GM23338 (cell line): Measurements from ENCODE around the gene YPEL5. TPM values are rescaled to one million over a fixed set of nuclear protein-coding genes. Genes with fewer than 3 reads are reported as not detected.

ENCODE experiments used
- ATAC-seq: fragments of 200-7000 bp; cut with Tn5 transposase; 3 replicates; pipeline ENCODE4 v1.9.1; 2020
- DNase-seq: peaks from one replicate; pipeline ENCODE4 v3.0.0-alpha.2; 2015; ENCODE audit warnings: low spot score
- H2AFZ ChIP-seq: fragments of 200-600 bp; sonication (generic); 2 replicates; pipeline ENCODE4 v1.8.0; 2016; ENCODE audit warnings: antibody characterized with exemption, mild to moderate bottlenecking, moderate library complexity
- H3F3A ChIP-seq: fragments of 200-600 bp; sonication (generic); replicated peaks from 2 replicates; pipeline ENCODE4 v1.8.0; 2017; ENCODE audit warnings: antibody characterized with exemption, mixed run types, low read depth
- H3K27ac ChIP-seq: fragments of 200-600 bp; sonication (generic); 2 replicates; pipeline ENCODE4 v1.6.1; 2016; ENCODE audit warnings: low read depth
- H3K27me3 ChIP-seq: fragments of 200-600 bp; sonication (generic); 2 replicates; pipeline ENCODE4 v1.8.0; 2016; ENCODE audit warnings: mild to moderate bottlenecking, mixed run types, moderate library complexity; ENCODE audit not compliant: insufficient read depth
- H3K36me3 ChIP-seq: fragments of 200-600 bp; sonication (generic); 2 replicates; pipeline ENCODE4 v1.8.0; 2016; ENCODE audit warnings: mild to moderate bottlenecking; ENCODE audit not compliant: insufficient read depth
- H3K4me1 ChIP-seq: fragments of 200-600 bp; sonication (generic); 2 replicates; pipeline ENCODE4 v1.8.0; 2016; ENCODE audit warnings: mild to moderate bottlenecking, moderate library complexity; ENCODE audit not compliant: insufficient read depth
- H3K4me2 ChIP-seq: fragments of 200-600 bp; sonication (generic); 2 replicates; pipeline ENCODE4 v1.7.1; 2017; ENCODE audit warnings: mixed run types
- H3K4me3 ChIP-seq: fragments of 200-600 bp; sonication (generic); 2 replicates; pipeline ENCODE4 v1.6.1; 2016; ENCODE audit warnings: mixed run types
- H3K79me2 ChIP-seq: fragments of 200-600 bp; sonication (generic); replicated peaks from 2 replicates; pipeline ENCODE4 v1.8.0; 2017; ENCODE audit warnings: mild to moderate bottlenecking; ENCODE audit not compliant: insufficient read depth
- H3K9me2 ChIP-seq: fragments of 200-600 bp; sonication (generic); 2 replicates; pipeline ENCODE4 v1.8.0; 2017; ENCODE audit not compliant: insufficient read depth
- H4K20me1 ChIP-seq: fragments of 200-600 bp; sonication (generic); replicated peaks from 2 replicates; pipeline ENCODE4 v1.8.0; 2017; ENCODE audit warnings: mild to moderate bottlenecking; ENCODE audit not compliant: insufficient read depth
- H3K27ac Mint-ChIP-seq: 2 replicates; pipeline ENCODE4 v1.8.0; 2020; ENCODE audit warnings: inconsistent platforms, mild to moderate bottlenecking, moderate library complexity, mixed read lengths
- H3K27me3 Mint-ChIP-seq: 3 replicates; pipeline ENCODE4 v1.8.0; 2022; ENCODE audit warnings: low read depth, mild to moderate bottlenecking, moderate library complexity, mixed read lengths, inconsistent platforms; ENCODE audit not compliant: insufficient read depth, poor library complexity
- H3K36me3 Mint-ChIP-seq: 3 replicates; pipeline ENCODE4 v1.8.0; 2021; ENCODE audit warnings: low read depth, mild to moderate bottlenecking, inconsistent platforms, moderate library complexity, mixed read lengths
- H3K4me1 Mint-ChIP-seq: 3 replicates; pipeline ENCODE4 v1.8.0; 2020; ENCODE audit warnings: mild to moderate bottlenecking, inconsistent platforms, mixed read lengths
- H3K4me3 Mint-ChIP-seq: 3 replicates; pipeline ENCODE4 v1.8.0; 2021; ENCODE audit warnings: moderate library complexity, mild to moderate bottlenecking, inconsistent platforms, mixed read lengths
- H3K9me3 Mint-ChIP-seq: 3 replicates; pipeline ENCODE4 v1.8.0; 2020; ENCODE audit warnings: moderate library complexity, mild to moderate bottlenecking, inconsistent platforms, mixed read lengths
- CREB1 ChIP-seq: fragments of 250-450 bp; sonication (Bioruptor Pico); IDR thresholded peaks from 2 replicates; pipeline ENCODE4 v1.5.0; 2020; ENCODE audit warnings: low read depth, mild to moderate bottlenecking, moderate library complexity
- ETS1 ChIP-seq: IDR thresholded peaks from 2 replicates; pipeline ENCODE4 v1.6.1; 2016; ENCODE audit warnings: antibody characterized with exemption
- EZH2 ChIP-seq: fragments of 200-600 bp; sonication (generic); IDR thresholded peaks from one replicate; pipeline ENCODE4 v1.8.0; 2017; ENCODE audit warnings: antibody characterized with exemption, mild to moderate bottlenecking, low read depth; ENCODE audit not compliant: unreplicated experiment
- EZH2phosphoT487 ChIP-seq: fragments of 200-600 bp; sonication (generic); IDR thresholded peaks from one replicate; pipeline ENCODE4 v1.8.1; 2018; ENCODE audit warnings: antibody characterized with exemption; ENCODE audit not compliant: unreplicated experiment
- JUNB ChIP-seq: IDR thresholded peaks from one replicate; pipeline ENCODE4 v1.6.1; 2016; ENCODE audit warnings: antibody characterized with exemption; ENCODE audit not compliant: unreplicated experiment
- NANOG ChIP-seq: IDR thresholded peaks from 2 replicates; pipeline ENCODE4 v1.6.1; 2016; ENCODE audit warnings: antibody characterized with exemption, borderline replicate concordance
- POLR2AphosphoS5 ChIP-seq: IDR thresholded peaks from 2 replicates; pipeline ENCODE4 v1.6.1; 2016; ENCODE audit warnings: antibody characterized with exemption, low read depth
- REST ChIP-seq: IDR thresholded peaks from one replicate; pipeline ENCODE4 v1.6.1; 2018; ENCODE audit warnings: antibody characterized with exemption; ENCODE audit not compliant: unreplicated experiment
- STAT1 ChIP-seq: IDR thresholded peaks from one replicate; pipeline ENCODE4 v1.6.1; 2016; ENCODE audit warnings: antibody characterized with exemption; ENCODE audit not compliant: unreplicated experiment
- ZNF331 ChIP-seq: fragments of 250-450 bp; sonication (Bioruptor Pico); IDR thresholded peaks from 2 replicates; pipeline ENCODE4 v1.5.0; 2020; ENCODE audit warnings: low read depth, mild to moderate bottlenecking, moderate library complexity
- polyA plus RNA-seq: library from polyadenylated mRNA; unstranded; fragments of >200 nt; fragmentation: Nextera tagmentation; extraction: Ambion mirVana; gene quantifications from 2 replicates; pipeline ENCODE4 v1.2.1, GENCODE V29; 2016
- total RNA-seq: library from RNA; depleted of rRNA; stranded (reverse); fragments of >200 nt; shearing (Covaris generic); gene quantifications from 2 replicates; pipeline ENCODE4 v1.2.3, GENCODE V29; 2014
- TF ChIP-seq, protein P1 (sequence below), 2 experiments: fragments of 200-600 bp in 1 of 2; sonication (generic) in 1 of 2; conservative IDR thresholded peaks; 2 replicates each; pipeline versions ENCODE4 v1.5.1 to v1.6.1; 2016 to 2017; ENCODE audit warnings: antibody characterized with exemption in 2 of 2, low read depth in 2 of 2, mild to moderate bottlenecking in 2 of 2, moderate library complexity in 1 of 2

The YPEL5 gene
- total and polyA plus RNA-seq, 2 experiments from 2014 or later = 24.9 to 31.1 TPM

DNA sequence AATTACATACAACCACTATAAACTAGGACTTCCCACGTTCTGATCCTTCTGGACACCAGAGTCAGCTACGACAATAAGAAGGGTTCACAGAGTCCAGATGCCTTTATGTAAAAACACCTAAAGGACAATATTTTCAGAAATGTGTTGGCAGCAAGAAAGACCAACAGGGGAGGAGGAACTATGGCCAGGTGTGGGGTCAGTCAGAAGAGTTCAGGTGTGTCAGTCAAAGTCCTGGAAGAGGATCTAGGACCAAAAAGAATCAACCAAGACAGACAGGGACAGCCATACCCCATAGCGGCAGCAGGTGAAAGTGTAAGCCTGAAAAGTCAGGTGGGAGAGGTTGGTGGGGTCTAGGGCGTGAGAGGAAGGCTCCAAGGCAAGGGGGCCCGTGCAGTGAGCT lies 38.0 kb upstream of the YPEL5 start (continued):
- TF ChIP-seq REST (no peak), NANOG (no peak), POLR2AphosphoS5 (no peak), JUNB (no peak), ETS1 (no peak), EZH2phosphoT487 (no peak), ZNF331 (CRISPR knock-in tag) (no peak), CREB1 (CRISPR knock-in tag) (no peak), EZH2 (no peak), STAT1 (no peak)
- TF ChIP-seq, protein P1, sequence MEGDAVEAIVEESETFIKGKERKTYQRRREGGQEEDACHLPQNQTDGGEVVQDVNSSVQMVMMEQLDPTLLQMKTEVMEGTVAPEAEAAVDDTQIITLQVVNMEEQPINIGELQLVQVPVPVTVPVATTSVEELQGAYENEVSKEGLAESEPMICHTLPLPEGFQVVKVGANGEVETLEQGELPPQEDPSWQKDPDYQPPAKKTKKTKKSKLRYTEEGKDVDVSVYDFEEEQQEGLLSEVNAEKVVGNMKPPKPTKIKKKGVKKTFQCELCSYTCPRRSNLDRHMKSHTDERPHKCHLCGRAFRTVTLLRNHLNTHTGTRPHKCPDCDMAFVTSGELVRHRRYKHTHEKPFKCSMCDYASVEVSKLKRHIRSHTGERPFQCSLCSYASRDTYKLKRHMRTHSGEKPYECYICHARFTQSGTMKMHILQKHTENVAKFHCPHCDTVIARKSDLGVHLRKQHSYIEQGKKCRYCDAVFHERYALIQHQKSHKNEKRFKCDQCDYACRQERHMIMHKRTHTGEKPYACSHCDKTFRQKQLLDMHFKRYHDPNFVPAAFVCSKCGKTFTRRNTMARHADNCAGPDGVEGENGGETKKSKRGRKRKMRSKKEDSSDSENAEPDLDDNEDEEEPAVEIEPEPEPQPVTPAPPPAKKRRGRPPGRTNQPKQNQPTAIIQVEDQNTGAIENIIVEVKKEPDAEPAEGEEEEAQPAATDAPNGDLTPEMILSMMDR (conservative IDR thresholded peaks at IDR 0.05; ENCODE audit: low read depth in 2 of 2) = no peak

DNA sequence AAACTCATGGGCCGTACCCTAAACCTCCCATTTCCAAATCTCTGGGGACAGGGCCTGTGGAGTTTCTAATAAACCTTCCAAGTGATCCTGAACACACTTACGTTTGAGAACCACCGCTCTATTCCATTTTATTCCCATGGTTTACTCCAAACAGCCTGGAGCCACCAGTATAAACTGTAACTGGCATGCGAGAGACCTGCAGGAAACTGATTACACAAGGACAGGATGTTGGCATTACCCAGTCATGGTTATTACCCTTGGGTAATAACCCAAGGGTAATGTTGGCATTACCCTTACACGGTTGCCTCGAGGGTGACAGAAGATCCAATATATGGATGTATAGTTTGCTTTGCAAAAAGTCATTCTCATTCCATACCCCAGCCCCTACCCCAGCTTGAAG lies 37.0 kb upstream of the YPEL5 start:
- Histone ChIP-seq H3F3A (no peaks in the 10 kb centered on the region), H3K79me2 (no peaks in the 10 kb centered on the region), H4K20me1 (no peaks in the 10 kb centered on the region), H3K27me3 (no peaks in the 10 kb centered on the region), H2AFZ (no peak overlapping the region), H3K4me1 (peaks cover 3% of the 10 kb centered on the region), H3K4me2 (no peak overlapping the region), H3K36me3 (no peaks in the 10 kb centered on the region), H3K9me2 (no peaks in the 10 kb centered on the region), H3K4me3 (no peak overlapping the region), H3K27ac (no peak overlapping the region)
- Mint-ChIP-seq H3K27me3 (no peaks in the 10 kb centered on the region), H3K4me1 (peaks cover 4% of the 10 kb centered on the region; the same call in 2 of the 3 replicates), H3K9me3 (no peaks in the 10 kb centered on the region), H3K36me3 (no peaks in the 10 kb centered on the region), H3K4me3 (no peak overlapping the region), H3K27ac (no peak overlapping the region)
- no peak for ATAC-seq
- TF ChIP-seq JUNB = no peak
- TF ChIP-seq NANOG = no peak
- no peak for TF ChIP-seq POLR2AphosphoS5
- TF ChIP-seq ETS1 = no peak
- TF ChIP-seq ZNF331 (CRISPR knock-in tag) = no peak
- DNase-seq = no peak
